GM12892 (cell line): ENCODE data around the gene QSOX1.

ENCODE experiments used
- DNase-seq: peaks from one replicate; pipeline ENCODE4 v3.0.0; 2011; ENCODE audit not compliant: insufficient read length
- FAIRE-seq: peaks from 2 replicates; lab custom pipeline; 2011; peaks lifted over from hg19 to GRCh38; lab: Jason Lieb, UNC
- POLR2A ChIP-seq: IDR thresholded peaks from 2 replicates; pipeline ENCODE4 v1.6.1; 2011; ENCODE audit warnings: low read depth, low read length, control low read depth
- POLR2AphosphoS5 ChIP-seq: IDR thresholded peaks from 2 replicates; pipeline ENCODE4 v1.6.1; 2011; ENCODE audit warnings: low read depth, low read length, control low read depth
- TAF1 ChIP-seq: IDR thresholded peaks from 2 replicates; pipeline ENCODE4 v1.6.1; 2011; ENCODE audit warnings: low read depth, mild to moderate bottlenecking, control low read depth, low read length, borderline replicate concordance

QSOX1 gene

DNA sequence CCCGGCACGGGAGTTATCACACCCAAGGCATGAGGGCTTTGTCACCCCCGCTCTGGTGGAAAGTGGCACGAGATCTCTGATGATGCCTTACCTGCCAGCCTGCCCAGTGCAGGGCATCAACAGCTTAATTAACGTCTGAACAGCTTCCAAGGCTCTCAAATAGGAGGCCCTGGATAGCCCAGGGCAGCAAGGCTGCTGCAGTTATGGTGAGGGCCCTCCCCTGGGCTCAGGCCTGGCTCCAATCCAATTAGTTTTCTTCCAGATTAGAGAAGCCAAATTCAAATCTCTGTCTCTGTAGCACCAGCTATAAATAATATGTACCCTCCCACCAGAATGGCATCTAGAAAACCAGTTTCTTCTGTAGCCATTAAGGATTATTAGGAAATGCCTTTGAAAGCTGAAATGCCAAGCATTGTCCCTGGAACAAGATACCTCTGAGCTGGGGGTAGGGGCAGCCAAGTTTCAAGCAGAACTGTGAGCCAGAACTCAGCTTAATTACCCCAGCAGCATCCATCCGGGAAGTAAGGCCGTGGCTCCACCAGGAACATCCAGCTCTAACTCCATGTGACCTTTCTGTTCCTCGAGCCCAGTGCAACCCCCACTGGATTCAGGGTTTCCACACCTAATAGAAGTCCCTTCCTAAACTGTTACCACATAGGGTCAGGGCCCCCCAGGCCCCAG lies 12.5 kb downstream of the QSOX1 start:
- FAIRE-seq (no peak), DNase-seq (no peak)
- no peak for TF ChIP-seq TAF1
- no peak for TF ChIP-seq POLR2A
- TF ChIP-seq POLR2AphosphoS5: no peak

DNA sequence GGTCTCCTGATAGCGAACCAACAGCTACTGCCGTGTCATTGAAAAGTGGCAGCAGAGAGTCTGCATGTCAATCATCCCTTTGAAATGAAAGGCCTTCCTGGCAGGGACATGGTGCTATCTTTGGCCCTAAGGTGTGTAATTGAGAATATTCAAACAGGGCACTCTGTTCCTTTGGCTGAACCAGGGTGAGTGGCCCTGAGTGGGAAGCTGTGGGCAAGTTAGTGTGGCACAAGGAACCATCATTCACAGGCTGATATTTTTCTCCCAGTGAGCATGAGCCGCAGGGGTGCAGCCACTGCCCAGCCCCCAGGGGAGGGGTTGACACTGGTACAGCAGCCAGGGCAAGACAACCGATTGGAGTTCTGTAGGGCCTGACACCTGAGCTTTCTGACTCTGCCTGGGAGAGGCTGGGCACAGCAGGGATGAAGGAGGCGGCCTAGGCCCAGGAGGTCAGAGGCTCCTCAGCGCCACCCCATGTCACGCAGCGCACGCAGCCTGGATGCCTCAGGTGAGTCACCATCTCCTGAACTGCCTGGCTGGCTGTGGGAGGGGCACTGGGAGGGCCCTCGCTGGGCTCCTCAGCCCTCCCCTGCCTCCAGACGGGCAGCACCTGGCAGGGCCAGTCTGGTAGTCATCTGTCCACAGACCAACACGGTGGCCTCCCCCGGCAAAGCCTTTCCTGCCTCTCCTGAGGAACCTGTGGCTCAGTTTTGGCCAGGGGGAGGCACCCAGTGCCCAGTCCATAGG lies 13.2 kb downstream of the QSOX1 start:
- FAIRE-seq (no peak), DNase-seq (no peak)
- no peak for TF ChIP-seq TAF1

DNA sequence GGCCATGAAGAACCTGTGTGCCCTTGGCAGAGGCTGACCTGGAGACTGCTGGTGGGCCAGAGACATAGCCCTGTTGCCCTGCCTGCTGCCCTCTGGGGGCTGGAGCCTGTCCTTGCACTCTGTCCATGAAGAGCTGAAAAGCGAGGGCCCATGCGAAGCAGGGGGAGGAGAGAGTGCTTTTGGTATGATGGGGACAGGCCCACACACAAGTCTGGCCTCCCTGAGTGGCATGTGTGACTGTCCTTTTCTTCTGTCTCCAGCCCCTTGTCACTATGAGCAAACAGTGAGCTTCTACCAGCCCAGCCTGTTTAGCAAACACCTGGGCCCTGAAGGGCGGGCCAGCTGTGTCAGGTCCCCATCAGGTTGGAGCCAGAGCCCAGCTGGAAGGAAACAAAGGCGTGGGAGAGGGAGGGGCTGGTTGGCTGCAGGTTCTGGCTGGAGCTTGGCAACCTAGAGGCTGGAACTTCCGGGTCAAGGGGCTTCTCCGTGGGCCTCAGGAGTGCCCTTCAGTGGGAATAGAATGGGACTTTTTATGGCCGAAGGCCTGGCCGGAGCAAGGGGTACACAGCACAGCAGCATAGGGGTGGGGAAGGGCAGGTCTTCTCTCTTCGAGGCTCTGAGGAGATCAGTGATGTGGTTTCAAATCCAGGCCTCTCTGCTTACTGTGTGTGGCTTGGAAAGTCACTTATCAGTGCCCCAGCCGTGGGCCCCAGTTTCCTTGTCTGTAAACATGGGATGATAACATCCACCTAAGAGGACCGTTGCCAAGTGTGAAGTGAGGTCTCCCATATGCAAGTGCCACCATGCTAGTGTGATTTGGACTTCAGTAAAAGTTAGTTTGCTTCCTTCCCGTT lies 14.3 kb downstream of the QSOX1 start:
- TF ChIP-seq POLR2AphosphoS5 (no peak), POLR2A (no peak), TAF1 (no peak)
- FAIRE-seq (no peak), DNase-seq (peak; percentile 61)

DNA sequence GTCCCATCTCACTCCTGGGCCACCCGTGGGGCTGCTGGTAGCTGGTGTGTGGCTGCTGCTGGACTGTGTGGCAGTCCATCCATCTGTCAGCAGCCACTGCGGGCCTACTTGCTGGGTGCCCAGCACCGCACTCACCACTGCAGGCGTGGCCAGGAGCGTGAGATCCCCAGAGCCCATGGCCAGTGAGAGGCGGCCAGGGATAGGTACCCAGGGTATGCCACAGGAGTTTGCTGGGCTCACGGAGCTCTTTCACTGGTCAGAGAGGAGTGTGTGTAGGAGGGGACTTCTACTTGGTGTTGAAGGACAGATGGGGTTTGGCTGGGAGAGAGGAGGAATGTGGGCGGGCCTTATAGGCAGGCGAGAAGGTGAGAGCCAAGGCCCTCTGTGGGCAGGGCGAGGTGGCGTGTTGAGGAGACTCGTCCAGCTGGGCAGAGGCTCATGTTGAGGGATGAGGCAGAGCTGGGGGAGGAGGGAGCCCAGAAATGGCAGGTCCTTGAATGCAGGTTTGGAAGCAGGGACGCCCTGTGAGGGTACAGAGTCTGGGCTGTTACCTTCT lies 15.0 kb downstream of the QSOX1 start:
- DNase-seq (no peak), FAIRE-seq (no peak)
- TF ChIP-seq POLR2A: no peak

DNA sequence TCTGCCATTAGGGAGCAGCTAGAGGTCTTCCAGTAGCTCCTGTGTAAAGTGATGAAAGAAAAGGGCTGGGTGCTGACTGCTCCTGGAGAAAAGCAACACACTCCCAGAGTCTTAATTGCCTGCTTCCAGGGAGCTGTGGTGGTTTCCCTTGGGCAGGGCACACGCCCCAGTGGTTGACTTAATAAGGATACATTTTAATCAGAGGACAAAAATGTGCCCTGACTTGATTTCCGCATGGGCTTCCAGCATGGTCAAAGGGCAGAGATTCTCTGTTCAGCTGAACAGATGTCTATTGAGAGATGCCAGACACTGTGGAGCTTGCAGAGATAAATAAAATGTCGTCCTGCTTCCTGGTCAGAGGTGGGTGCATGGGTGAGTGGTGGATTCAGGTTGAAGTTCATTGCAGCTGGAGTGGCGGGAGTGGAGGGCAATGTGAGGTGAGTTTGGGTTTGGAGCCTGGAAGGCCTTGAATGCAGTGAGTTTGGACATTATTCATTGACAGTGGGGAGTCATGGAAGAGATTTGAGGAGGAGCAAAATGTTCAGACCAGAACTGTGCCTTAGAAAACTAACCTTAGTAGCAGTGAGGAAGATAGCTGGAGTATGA lies 16.0 kb downstream of the QSOX1 start:
- DNase-seq (no peak), FAIRE-seq (no peak)
- TF ChIP-seq POLR2A: no peak
- no peak for TF ChIP-seq POLR2AphosphoS5
- no peak for TF ChIP-seq TAF1

DNA sequence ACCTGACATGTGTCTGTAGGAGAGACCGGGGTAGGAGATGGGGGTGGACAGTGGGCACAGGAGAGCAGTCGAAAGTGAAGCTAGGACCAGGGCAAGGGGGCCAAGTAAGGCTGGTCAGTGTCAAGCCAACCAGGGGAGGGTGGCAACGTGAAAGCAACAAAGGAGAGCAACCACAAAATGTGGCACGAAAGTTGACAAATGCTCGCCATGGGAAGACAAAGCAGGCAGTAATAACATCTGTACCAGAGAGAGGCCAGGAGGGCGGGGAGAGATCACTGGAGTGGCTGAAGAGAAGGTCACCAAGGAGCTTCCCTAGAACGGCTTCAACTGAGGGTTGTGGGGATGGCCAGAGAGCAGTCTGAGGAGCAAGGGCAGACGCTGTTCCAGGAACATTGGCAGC lies 17.0 kb downstream of the QSOX1 start:
- FAIRE-seq: no peak
- DNase-seq: no peak
- TF ChIP-seq POLR2A (no peak), TAF1 (no peak), POLR2AphosphoS5 (no peak)

DNA sequence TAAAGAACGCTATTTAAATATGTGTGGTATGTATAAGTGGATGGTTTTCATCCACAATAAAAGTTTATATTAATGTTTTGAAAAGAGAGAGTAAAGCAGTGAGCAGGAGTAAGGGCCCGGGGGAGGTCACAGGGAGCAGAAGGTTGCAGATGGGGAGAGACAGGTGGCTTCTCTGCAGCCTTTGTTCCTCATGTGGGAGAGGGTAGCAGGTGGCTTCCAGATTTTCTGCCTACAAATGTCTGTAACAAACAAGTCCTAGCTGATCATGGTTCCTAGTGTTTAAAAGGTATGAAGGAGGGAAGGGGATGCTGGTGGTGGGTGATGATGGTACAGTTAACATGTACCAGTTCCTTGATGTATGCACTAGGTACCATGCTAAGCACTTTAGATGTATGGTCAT lies 18.8 kb downstream of the QSOX1 start:
- no peak for TF ChIP-seq TAF1
- no peak for TF ChIP-seq POLR2AphosphoS5
- TF ChIP-seq POLR2A: no peak
- DNase-seq (no peak), FAIRE-seq (no peak)

DNA sequence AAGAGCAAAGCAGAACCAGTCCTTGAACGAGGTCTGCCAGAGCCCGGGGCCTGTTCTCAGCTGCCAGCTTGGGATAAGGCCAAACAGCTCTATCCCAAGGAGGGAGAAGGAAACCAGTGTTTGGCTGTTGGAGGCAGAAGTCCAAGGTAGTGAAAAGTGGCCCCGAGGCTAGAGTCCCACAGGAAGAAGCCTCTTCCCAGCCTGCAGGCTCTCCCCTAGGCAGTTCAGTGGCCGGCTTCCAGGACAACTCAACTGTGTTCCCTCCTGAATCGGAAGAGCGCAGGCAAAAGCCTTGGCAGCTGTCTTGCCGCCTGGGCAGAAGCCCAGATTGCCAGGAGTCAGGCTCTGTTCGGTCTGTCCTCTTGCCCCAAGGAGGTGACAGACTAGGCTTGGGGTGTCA lies 19.3 kb downstream of the QSOX1 start:
- no peak for TF ChIP-seq POLR2A
- TF ChIP-seq POLR2AphosphoS5: no peak
- TF ChIP-seq TAF1: no peak
- DNase-seq (no peak), FAIRE-seq (no peak)

DNA sequence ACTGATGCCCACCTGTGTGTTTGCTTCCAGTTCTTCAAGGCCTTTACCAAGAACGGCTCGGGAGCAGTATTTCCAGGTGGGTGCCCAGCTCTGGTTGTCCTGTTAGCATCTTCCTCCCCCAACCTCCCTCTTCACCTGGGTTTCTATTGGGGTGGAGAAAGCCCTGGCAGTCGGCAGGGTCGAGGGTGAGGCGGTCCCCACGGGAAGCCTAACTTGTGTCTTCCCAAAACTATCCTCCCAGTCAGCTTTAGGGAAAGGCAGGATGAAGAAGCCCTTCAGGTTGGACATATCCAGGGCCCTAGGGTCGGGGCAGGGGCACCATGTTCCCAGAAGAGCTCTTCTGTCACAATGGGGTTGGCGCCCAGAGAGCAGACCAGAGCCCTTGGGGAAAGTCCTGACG lies 20.6 kb downstream of the QSOX1 start:
- TF ChIP-seq TAF1: no peak
- TF ChIP-seq POLR2AphosphoS5: no peak
- no peak for TF ChIP-seq POLR2A
- DNase-seq (no peak), FAIRE-seq (no peak)

DNA sequence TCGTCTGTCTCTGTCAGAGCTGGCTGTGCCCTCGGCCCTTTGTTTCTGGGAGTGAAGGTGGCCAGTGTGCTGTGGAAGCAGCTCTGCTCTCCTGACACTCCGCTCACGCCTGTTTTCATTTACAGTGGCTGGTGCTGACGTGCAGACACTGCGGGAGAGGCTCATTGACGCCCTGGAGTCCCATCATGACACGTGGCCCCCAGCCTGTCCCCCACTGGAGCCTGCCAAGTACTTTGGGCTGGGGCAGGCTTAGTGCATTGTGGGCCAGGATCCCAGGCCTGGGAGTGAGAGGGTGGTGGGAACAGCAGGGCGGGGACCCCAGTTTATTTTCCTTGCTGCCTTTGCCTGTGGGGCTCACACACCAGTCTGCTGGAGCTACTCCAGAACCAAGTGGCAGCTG lies 21.1 kb downstream of the QSOX1 start:
- DNase-seq (no peak), FAIRE-seq (no peak)
- no peak for TF ChIP-seq POLR2A
- TF ChIP-seq POLR2AphosphoS5: no peak
- no peak for TF ChIP-seq TAF1

DNA sequence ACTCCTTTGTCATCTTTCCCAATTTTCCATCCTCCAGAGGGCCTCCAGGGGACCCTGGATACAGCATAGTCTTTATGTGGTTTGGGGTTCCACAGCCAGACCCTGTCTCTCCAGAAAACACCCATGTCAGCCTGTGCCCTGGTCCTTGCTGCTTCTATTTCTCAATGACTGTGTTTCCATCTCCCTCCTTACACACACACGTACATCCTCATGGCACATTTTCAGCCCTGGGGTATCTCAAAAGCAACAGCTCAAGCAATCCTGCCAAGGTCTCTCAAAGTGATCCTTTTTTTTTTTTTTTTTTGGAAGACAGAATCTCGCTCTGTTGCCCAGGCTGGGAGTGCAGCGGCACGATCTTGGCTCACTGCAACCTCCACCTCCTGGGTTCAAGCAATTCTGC lies 22.3 kb downstream of the QSOX1 start:
- FAIRE-seq: no peak

DNA sequence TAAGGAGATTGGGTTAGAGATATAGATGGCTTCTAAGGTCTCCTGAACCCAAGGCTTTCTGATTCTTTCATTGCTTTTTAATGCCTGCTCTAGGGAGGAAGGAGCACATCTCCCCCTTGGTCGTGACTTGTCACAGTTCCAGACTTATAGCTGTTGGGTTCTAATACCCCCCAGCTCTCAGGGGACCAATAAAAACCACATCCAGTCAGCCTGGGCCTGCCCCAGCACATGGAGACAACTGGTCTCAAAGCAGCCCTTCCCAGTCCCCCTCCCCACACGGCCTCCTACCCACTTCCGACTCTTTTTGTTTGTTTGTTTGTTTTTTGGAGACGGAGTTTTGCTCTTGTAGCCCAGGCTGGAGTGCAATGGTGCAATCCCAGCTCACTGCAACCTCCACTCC lies 23.3 kb downstream of the QSOX1 start:
- FAIRE-seq (no peak), DNase-seq (no peak)
- TF ChIP-seq POLR2A: no peak
- TF ChIP-seq TAF1: no peak
- no peak for TF ChIP-seq POLR2AphosphoS5

More for the DNA sequence above, 22.3 kb downstream of the QSOX1 start:
- no peak for DNase-seq
- TF ChIP-seq POLR2AphosphoS5 (no peak), POLR2A (no peak), TAF1 (no peak)
